ENCODE measurements around the gene NXPH2. TPM values are rescaled to one million over a fixed set of nuclear protein-coding genes. Genes with fewer than 3 reads are reported as not detected.

Gene NXPH2
- total RNA-seq, 1 experiment from 2014 or later = 1.8 TPM

DNA sequence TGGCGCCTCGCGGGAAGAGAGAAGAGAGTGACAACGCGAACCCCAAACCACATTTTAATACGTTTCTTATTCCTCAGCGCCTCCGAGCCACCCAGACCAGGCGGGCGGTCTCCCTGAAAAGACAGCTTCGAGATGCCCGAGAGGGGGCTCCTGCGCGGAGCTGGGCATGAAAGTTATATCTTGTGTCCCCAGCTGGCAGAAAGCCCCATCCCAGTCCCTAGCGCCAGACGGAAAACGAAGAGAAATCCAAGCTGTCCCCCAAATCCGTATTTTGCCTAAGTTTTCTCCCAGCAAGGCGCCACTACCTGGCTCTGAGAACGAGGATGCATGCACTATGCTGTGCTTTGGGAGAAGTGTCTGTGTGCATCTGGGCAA, 797 bp downstream of the NXPH2 start:
- Mint-ChIP-seq H3K36me3 (ENCODE audit: insufficient read depth in 1 of 3, low read depth in 3 of 3) (no peaks in the 10 kb centered on the region; a peak in 2 of 7 replicates), H3K4me3 (peak overlapping the region; percentile 66 to 90), H3K27me3 (ENCODE audit: low read depth) (peaks cover 61% of the 10 kb centered on the region), H3K4me1 (peaks cover 40 to 48% of the 10 kb centered on the region in 2 experiments), H3K27ac (peak overlapping the region in 1 of 3 experiments; percentile 15; a peak in 2 of 7 replicates), H3K9me3 (no peaks in the 10 kb centered on the region; a peak in 1 of 5 replicates)
- Histone ChIP-seq H4K20me1 (ENCODE audit: control insufficient read depth, insufficient read depth, insufficient read length) (no peaks in the 10 kb centered on the region), H3K4me1 (ENCODE audit: insufficient read depth, low read length) (peaks cover 2% of the 10 kb centered on the region; the same call in 1 of the 2 replicates), H3K9ac (ENCODE audit: extremely low read depth, insufficient read length, low read length) (peak overlapping the region; percentile 26), H2BK120ac (ENCODE audit: low read depth, low read length, poor library complexity, severe bottlenecking) (no peak overlapping the region), H3K4me2 (ENCODE audit: insufficient read depth, insufficient read length, low read length) (peak overlapping the region; percentile 82), H3K79me1 (ENCODE audit: insufficient read depth, low read depth, low read length, poor library complexity, severe bottlenecking) (no peaks in the 10 kb centered on the region), H2BK5ac (ENCODE audit: insufficient read length, low read length) (no peak overlapping the region), H3K79me2 (ENCODE audit: insufficient read depth, low read length) (no peaks in the 10 kb centered on the region), H2BK12ac (ENCODE audit: insufficient read length, low read depth, low read length) (no peak overlapping the region), H3K27me3 (ENCODE audit: insufficient read depth, low read length) (peaks cover 17% of the 10 kb centered on the region; the same call in 1 of the 2 replicates), H3K56ac (ENCODE audit: insufficient read length, low read depth, low read length) (no peak overlapping the region), H4K5ac (ENCODE audit: insufficient read length, low read depth, low read length) (no peak overlapping the region), H4K8ac (replicated peaks; ENCODE audit: insufficient read length, low read depth, low read length) (no peak overlapping the region), H3K9me3 (ENCODE audit: control insufficient read depth, low read depth, low read length) (no peaks in the 10 kb centered on the region), H2AFZ (ENCODE audit: low read length) (no peak overlapping the region), H3K23ac (ENCODE audit: insufficient read length, low read depth, low read length) (no peak overlapping the region), H3K4ac (ENCODE audit: low read depth, low read length) (no peak overlapping the region), H3K18ac (ENCODE audit: insufficient read length, low read depth, low read length) (peak overlapping the region; percentile 43), H3K23me2 (ENCODE audit: insufficient read length, low read depth, low read length, poor library complexity, severe bottlenecking) (peaks cover 25% of the 10 kb centered on the region), H3K14ac (ENCODE audit: insufficient read depth, low read length) (no peak overlapping the region), H3K27ac (ENCODE audit: insufficient read length, low read depth, low read length) (no peak overlapping the region), H3T11ph (ENCODE audit: low read length) (no peak overlapping the region), H2AK5ac (ENCODE audit: insufficient read length, low read length) (no peak overlapping the region), H4K91ac (ENCODE audit: insufficient read length, low read depth, low read length) (no peak overlapping the region), H2BK15ac (ENCODE audit: low read depth, low read length) (no peak overlapping the region), H2BK20ac (ENCODE audit: low read depth, low read length, poor library complexity, severe bottlenecking) (no peak overlapping the region)
- no CpG with 5 or more reads among the region's 20 CpGs for WGBS (ENCODE audit: extremely low coverage, insufficient read length, low lambda C conversion rate)
- peak; percentile 39 for DNase-seq
- TF ChIP-seq CTCF (conservative IDR thresholded peaks at IDR 0.05) = no peak
